Hepatocyte (in vitro differentiated cells): ENCODE results near the gene HTD2.

Experiments used
- EZH2 ChIP-seq: fragments of 200-600 bp; sonication (generic); IDR thresholded peaks from 2 replicates; pipeline ENCODE4 v1.6.1; 2016; ENCODE audit warnings: antibody characterized with exemption, mild to moderate bottlenecking, borderline replicate concordance
- EZH2phosphoT487 ChIP-seq: fragments of 200-600 bp; sonication (generic); IDR thresholded peaks from one replicate; pipeline ENCODE4 v1.6.1; 2018; ENCODE audit warnings: antibody characterized with exemption, mild to moderate bottlenecking, low read depth, moderate library complexity; ENCODE audit not compliant: unreplicated experiment, severe bottlenecking
- TF ChIP-seq, protein P1 (sequence below): fragments of 200-600 bp; sonication (generic); IDR thresholded peaks from 2 replicates; pipeline ENCODE4 v1.5.1; 2016; ENCODE audit warnings: antibody characterized with exemption, mild to moderate bottlenecking; ENCODE audit not compliant: poor library complexity

GRCh38 chr3:58321791-58322190 is 15.5 kb downstream of the HTD2 start:
- TF ChIP-seq, protein P1, sequence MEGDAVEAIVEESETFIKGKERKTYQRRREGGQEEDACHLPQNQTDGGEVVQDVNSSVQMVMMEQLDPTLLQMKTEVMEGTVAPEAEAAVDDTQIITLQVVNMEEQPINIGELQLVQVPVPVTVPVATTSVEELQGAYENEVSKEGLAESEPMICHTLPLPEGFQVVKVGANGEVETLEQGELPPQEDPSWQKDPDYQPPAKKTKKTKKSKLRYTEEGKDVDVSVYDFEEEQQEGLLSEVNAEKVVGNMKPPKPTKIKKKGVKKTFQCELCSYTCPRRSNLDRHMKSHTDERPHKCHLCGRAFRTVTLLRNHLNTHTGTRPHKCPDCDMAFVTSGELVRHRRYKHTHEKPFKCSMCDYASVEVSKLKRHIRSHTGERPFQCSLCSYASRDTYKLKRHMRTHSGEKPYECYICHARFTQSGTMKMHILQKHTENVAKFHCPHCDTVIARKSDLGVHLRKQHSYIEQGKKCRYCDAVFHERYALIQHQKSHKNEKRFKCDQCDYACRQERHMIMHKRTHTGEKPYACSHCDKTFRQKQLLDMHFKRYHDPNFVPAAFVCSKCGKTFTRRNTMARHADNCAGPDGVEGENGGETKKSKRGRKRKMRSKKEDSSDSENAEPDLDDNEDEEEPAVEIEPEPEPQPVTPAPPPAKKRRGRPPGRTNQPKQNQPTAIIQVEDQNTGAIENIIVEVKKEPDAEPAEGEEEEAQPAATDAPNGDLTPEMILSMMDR: no peak
- TF ChIP-seq EZH2 (no peak), EZH2phosphoT487 (no peak)
